HFF-Myc (cell line): ENCODE measurements around the gene MMADHC.

Source experiments
- DNase-seq: peaks from one replicate; pipeline ENCODE4 v3.0.0-alpha.2; 2011; ENCODE audit warnings: low read depth; ENCODE audit errors: extremely low read depth
- H3K4me3 ChIP-seq: replicated peaks from 2 replicates; pipeline ENCODE4 v1.5.1; 2011; ENCODE audit warnings: low read depth, mild to moderate bottlenecking, control low read depth, low read length
- CTCF ChIP-seq: IDR thresholded peaks from 2 replicates; pipeline ENCODE4 v1.5.1; 2012; ENCODE audit warnings: mild to moderate bottlenecking, low read depth, low read length, control low read depth; ENCODE audit errors: missing control alignments

Gene MMADHC

GRCh38 chr2:149596471-149596870 lies 8.9 kb upstream of the MMADHC start:
- DNase-seq: no peak
- TF ChIP-seq CTCF: no peak
- no peak overlapping the region for H3K4me3 ChIP-seq

- TF ChIP-seq CTCF: no peak
- H3K4me3 ChIP-seq: no peak overlapping the region
- DNase-seq: no peak
These were observed 7.7 kb upstream of the MMADHC start for GRCh38 chr2:149595056-149595963.

GRCh38 chr2:149594411-149594810 lies 6.8 kb upstream of the MMADHC start:
- DNase-seq: no peak
- TF ChIP-seq CTCF: no peak
- no peak overlapping the region for H3K4me3 ChIP-seq

DNA sequence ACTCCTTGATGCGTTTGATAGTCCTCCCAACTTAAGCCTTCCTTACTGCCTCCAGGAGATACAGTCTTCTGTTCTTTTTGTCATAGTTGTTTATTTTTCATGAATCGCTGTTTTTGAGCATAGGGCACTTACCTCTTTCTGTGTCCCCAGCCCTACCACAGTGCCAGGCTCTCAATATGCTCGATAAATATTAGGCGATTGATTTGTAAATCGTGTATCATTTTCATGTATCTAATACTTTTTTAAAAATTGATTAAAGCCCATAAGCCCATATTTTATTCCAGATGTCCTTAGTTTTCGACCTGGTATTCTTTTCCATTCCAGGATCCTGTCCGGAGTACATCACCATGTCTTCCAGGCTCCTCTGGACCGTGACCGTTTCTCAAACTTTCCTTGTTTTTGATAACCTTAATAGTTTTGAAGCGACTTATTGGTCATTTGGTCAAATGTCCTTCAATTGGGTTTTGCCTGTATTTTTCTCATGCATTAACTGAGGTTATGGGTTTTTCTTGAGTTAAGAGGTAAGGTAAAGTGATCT lies 444 bp upstream of the MMADHC start:
- no peak for TF ChIP-seq CTCF
- no peak for DNase-seq
- peak overlapping the region; percentile 86 for H3K4me3 ChIP-seq

GRCh38 chr2:149586898-149587219 lies 716 bp downstream of the MMADHC start:
- no peak for DNase-seq
- TF ChIP-seq CTCF: no peak
- peak overlapping the region; percentile 86 for H3K4me3 ChIP-seq

GRCh38 chr2:149586063-149586462 lies 1.5 kb downstream of the MMADHC start:
- peak overlapping the region; percentile 86 for H3K4me3 ChIP-seq
- TF ChIP-seq CTCF: no peak
- no peak for DNase-seq
